GM18502 (cell line): ENCODE data around the gene ZSWIM6.

Experiments
- ATAC-seq: cut with Tn5 transposase; IDR thresholded peaks from one replicate; pipeline ENCODE4 v1.9.1; 2021; ENCODE audit warnings: mild to moderate bottlenecking; ENCODE audit not compliant: unreplicated experiment, poor library complexity

Gene ZSWIM6

DNA sequence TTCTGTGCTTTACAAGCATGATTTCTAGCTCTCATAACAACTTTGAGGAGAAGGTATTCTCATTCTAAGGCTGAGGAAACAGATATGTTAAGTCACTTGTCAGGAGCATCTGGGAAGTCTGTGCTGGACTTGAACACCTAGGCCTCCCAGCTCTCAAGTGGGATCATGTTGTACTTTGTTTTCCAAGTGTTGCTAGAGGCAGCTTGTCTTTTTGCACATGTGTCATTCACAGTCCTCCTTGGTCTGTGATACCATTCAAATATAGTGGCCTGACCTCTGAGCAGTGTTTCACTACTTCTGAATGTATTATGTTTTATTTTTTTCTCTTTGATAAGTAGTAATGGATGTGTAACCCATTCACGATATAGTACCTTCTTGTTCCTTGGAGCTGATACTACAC lies 21.2 kb downstream of the ZSWIM6 start:
- ATAC-seq: no peak

DNA sequence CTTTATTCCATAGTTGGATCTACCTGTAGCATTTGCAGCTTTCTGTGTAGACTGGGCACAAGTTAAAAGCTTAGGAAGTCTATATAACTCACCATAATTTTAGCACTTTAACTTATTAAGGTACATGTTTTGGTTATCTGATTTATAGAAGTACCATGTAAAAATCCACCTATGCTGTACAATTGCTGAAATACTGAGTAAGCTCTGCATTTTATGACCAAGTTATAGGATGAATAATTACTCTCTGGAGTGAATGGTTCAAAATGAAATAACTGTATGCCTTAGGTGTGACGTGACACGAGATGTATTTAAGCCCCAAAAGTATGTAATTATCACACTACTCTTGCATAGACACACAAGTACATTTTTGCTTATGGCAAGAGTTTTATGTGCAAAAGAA lies 22.1 kb downstream of the ZSWIM6 start:
- no peak for ATAC-seq

DNA sequence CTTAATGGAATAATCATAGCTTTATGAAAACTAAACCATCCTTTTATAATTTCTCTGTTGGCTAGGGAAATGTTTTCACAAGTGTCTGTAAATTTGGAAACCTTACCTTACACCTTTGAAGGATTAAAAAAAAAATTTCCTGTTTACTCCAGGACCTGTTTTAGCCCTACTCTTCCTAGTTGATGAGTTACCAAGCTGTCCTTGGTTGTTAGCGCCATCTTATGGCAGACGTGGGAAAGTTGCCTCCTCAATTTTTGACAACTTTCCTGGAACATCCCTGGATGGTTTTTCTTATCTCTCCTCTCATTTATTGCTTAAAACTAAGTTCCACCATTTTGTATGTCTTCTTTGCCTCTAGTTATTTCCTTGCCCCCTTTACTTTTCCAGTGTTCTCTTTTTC lies 25.7 kb downstream of the ZSWIM6 start:
- no peak for ATAC-seq

DNA sequence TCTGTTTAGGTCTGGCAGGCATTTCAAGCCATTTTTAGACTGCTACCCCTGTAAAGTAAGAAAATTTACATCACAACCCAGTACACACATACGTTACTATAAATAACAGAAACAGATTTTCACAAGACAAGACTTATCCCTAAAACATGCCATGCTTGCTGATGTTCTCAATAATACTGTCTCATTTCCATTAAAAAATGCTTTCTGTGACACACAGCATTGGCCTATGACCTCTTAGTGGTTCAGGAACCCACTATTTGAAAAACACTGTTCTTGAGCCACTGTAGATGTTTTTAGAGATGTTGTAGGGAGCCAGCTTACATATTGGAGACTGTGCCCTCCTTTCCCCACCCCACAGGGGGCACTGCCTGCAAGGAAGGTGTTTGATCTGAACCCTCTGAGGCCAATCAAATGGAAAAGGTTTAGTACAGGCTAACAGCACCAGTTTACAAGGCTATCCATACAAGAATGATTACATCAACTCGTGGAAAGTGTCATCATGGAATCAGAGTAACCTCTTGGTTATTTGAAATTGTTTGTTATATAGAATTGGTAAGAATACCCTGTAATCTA lies 30.8 kb downstream of the ZSWIM6 start:
- no peak for ATAC-seq

DNA sequence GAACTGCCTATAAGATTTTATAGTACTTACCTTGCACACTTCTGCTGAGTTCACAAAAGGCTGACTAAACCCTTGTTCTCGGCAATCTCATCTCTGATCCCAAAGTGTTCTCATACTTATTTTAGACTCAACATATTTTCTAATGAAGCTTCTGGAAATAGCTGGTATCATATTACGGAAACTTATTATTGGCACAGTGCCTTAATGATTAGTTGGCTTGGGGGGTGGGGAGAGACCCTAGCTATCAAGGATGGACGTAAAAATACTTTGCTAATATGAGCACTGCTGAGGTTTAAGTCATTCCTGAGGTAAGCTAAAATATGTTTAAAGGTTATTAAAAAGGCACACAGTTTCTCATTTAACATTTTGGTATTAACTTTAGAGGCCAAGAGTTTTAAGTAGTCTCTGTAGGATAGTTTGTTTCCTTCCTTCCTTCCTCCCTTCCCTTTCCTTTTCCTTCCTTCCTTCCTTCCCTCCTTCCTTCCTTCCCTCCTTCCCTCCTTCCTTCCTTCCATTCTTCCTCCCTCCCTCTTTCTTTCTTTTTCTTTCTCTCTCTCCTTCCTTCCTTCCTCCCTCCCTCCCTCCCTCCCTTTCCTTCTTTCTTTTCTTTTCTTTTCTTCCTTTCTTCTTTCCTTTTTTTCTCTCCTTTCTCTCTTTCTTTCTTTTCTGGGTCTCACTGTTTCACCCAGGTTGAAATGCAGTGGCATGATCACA lies 31.5 kb downstream of the ZSWIM6 start:
- ATAC-seq: no peak

DNA sequence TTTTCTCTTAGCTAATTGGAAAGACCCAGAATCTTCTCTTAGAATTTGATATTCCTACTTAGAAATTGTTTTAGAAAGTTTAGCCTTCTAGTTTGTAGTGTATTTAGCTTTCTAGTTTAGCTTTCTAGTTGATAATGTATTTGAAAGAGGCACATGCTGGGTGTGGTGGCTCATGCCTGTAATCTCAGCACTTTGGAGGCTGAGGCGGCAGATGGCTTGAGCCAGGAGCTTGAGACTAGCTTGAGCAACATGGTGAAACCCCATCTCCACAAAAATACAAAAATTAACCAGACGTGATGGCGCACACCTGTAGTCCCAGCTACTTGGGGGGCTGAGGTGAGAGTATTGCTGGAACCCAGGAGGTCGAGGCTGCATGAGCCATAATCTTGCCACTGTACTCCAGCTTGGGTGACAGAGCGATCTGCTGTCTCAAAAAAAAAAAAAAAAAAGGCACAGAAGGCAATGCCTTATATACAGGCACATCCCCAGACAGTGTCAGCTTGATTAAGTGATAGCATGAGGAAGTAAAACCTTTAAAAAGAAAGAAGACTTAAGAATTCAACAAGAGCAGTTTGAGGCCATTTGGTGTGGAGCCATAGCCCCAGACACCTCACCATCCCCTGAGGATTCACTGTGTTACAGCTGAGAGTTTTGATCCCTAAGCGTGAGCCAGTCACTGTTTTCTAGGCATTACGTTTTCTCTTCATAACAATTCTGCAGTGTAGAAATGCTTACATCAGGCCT lies 34.6 kb downstream of the ZSWIM6 start:
- ATAC-seq: no peak

DNA sequence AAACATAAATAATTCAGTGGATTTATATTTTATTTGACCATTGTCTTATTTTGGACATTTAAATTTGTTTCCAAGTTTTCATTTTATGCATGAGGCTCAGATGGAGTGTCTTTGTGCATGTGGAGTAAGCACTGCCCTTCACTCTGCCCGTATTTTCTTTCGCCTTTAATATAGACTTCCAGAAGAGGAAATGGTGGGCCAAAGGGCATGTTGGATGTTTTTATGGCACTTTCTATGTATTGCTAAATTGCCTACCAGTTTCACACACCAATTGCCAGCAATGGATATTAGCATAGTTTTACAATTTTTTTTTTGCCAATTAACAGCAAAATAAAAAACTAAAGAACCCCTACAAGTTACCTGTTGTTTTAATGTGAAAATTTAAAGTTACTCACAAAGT lies 38.4 kb downstream of the ZSWIM6 start:
- no peak for ATAC-seq

DNA sequence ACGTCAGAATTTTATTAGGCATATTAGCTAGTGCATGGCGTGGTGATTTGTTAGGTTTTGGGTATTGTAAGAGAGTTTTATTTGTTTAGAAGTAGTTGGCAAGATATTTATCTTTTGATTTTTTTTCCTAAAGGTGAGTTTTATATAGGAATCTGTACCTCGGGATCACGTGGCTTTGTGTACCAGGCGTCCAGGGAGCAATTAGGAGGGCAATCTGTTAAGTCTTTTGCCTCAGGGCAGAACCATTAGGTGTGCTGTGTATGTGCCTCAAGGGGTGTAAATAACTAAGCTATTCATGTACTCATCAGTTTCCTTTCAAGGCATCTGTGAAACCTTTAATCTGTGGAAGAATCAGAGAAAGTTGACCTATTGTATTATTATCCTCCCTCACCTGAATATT lies 39.4 kb downstream of the ZSWIM6 start:
- no peak for ATAC-seq

DNA sequence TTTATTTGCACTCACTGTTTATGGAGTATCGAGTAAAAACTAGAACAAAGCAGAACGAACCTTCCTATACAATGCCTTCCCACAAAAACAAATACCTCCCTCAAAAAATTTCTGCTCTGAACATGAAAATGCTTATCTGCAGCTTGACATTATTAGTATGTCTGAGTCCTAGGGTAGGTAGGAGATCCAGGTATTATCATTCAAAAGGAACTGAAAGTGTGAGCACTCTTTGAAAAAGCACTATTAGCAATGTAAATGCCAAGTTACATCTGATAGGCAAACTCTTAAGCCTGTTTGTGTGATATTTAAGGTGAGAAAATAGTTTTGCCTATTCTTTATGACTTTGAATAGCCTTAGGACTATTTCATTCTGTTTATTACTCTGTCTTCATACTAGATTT lies 47.6 kb downstream of the ZSWIM6 start:
- no peak for ATAC-seq

DNA sequence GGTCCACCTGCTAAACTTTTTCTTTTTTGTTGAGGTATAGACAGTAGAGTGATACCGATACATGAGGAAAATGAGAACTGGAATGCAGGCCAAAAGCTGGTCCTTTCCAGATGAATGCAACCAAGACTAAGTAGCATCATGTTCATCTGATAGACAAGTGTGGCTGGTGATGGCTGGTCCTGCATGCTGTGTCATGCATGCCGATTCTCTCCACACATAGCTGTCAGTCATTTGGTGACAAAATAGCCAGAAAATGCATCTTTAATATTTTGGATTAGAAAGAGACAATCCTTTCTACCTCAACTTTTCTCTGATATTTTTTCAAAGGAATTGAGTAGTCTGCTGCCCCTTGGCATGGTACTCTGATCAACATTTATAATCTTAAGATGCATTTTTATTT lies 49.9 kb downstream of the ZSWIM6 start:
- ATAC-seq: no peak

DNA sequence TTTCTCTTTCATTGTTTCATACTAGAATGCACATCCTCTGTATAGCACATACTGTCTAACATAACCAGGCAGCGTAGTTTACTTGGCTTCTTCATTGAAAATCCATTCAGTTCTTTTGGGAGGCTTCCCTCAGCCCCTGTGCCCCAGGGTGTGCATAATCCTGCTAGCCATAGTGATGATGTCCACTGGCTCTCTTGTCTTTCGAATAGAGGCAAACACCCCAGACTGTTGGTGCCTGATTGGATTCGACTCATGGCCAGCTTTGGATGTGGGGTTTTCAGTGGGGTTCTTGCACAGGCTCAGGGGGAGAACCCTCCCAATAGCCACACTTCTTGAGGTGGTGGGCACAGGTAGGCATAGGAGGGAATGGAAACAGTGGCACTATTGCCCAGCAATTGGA lies 53.6 kb downstream of the ZSWIM6 start:
- no peak for ATAC-seq

DNA sequence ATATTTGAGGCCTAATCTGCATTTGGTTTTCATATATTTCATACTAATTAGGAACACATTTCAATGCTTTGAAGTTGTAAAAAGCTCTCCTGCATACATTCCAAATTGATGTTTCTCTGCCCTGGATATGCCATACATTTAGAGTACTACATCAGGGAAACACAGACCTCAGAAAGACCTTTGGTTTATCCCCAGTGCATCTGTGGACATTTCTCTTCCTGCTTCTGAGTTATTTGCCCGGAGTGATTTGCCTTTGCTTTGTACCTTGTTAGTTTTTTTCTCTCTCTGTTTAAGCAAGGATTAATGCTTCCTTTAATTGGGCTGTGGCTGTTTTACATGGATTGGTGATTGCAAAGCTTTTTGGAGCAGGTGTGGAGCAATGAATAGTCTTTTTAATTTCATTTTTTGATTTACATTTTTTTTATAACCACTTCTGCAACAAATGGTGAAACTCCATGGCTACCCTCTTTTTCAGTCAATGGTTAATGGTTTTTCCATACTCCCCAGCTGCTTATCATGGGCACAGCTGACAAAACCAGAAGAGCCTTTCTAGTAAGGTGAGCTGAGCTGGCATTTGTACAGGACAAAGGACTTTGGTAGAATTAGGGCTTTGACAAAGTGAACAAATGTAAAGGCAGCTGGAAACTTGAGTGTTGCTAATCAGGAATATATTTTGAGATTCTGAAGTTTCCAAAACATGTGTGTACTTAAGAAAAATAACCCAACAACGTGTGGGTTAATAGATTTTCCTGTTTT lies 54.2 kb downstream of the ZSWIM6 start:
- no peak for ATAC-seq

DNA sequence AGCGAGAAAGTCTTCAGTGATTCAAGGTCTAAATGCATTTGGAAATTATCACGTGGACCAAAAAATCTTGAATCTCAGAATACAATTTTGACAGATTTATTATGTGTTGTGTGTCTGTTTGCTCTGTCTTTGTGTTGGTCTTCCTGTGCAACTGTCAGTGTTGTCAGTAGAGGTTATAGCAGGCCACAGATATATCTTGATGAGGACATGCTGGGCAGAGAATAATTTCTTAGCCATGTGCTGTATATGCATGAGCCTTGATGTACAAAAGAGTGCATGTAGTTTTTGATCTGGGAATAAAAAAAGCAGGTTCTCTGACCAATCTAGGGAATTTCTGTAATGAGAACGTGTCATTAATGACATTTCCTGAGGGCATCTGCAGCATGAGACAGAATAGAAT lies 57.6 kb downstream of the ZSWIM6 start:
- no peak for ATAC-seq

DNA sequence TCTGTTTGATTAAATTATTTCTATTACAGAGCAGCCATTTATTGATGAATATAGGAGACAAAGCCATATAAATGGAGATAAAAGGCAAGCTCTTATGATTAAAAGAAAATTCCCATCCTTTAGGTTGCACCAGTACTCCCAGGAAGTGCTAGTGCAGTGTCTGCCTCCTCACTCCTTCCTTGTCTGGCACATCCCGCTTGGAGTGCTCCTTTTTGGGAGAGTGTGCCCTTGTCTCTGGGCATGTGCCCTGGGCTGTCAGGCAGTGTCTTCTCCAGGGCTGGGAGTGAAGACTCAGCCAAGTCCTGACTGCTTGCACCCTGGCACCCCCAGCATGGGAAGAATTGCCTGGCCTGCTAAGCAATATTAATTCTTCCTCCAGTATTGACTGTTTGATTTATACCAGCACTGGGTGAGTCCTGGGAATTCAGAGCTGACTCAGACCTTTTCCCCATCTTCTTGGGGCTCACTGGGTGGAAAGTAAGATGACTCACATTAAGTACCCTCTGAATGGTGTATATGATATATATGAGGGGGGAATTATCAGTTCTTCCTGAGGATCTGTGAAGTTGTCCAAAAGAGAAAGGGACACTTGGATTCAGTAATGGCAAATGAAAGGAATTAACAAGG lies 62.1 kb downstream of the ZSWIM6 start:
- no peak for ATAC-seq

DNA sequence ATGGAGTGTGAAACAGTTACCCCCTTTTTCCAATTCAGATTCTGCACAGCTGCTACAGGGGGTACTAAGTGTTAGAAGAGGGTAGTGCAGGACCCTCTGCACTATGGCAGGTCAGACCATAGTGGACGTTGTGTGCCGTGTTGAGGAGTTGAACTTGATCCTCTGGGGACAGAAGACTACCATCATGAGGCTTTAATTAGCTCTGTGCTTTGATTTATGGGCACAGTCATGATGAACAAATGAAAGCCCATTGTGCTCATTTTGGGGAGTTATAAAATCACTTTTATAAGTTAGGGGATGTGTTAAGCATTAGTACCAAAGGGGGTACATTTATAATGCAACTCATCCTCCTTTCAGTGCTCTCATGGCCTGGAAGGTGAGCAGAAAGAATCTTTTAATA lies 62.7 kb downstream of the ZSWIM6 start:
- ATAC-seq: no peak

DNA sequence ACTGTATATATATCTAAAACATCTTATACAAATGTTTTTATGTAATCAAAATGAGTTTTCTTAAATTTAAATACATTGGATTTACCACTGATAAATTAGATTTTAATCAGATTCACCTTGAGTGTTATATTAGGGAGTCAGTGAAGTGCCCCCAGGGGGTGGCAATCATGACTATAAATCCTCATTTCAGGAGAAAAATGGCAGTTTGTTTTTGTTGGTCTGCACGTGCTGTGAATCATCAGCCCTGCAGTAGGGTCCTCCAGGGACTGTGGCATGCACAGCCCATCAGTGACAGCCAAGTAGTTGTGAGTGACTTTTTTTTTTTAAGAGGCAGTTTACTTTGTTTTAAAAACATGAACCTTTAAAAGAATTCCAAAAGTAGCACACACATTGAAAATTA lies 65.2 kb downstream of the ZSWIM6 start:
- ATAC-seq: no peak

DNA sequence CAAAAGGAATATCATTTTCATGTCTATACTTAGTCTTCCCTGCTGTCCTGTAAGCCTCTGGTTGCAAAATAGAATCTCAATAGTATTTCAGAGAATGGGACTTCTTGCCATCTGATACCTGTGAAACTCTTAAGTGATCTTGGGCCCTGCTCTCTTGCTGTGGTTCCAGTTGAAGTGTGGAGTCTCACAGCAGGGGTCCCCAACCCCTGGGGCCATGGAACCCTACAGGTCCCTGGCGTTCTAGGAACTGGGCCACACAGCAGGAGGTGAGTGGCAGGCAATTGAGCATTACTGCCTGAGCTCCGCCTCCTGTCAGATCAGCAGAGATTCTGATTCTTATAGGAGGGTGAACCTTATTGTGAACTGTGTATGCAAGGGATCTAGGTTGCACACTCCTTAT lies 65.9 kb downstream of the ZSWIM6 start:
- ATAC-seq: no peak

DNA sequence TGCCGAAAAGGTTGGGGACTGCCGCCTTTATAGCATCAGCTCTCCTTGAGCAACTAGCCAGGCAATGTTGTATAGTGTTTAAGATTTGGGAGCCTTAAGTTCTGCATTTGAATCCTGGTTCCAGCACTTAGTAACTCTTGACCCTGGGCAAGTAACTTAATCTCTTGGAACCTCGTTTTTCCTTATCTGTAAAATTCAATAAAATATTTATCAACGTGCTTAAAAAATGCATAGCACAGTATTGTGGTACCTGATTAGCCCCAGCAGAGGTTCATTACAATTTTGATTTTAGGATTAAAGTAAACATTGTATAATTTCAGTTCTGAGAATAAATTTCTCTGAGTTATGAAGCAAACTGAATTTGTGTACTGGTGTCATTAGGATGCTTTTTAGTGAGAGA lies 66.4 kb downstream of the ZSWIM6 start:
- no peak for ATAC-seq

DNA sequence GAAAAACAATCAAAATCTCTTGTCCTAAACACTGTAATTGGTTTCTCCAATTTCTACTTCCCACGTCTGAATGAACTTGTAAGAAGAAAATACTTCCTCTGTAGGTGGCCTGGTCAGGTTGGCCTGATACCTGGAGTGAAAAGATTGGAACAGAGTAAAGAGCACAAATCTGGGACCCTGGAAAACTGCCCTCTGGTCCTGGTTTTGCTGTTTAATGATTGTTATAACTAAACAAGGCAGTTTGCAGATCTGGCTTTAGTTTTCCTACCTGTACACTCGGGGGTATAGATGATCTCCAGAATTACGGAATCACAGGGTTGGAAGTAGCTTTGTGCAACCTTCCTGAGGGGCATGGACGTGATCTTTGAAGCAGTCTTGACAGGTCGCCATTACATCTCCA lies 67.6 kb downstream of the ZSWIM6 start:
- ATAC-seq: no peak

DNA sequence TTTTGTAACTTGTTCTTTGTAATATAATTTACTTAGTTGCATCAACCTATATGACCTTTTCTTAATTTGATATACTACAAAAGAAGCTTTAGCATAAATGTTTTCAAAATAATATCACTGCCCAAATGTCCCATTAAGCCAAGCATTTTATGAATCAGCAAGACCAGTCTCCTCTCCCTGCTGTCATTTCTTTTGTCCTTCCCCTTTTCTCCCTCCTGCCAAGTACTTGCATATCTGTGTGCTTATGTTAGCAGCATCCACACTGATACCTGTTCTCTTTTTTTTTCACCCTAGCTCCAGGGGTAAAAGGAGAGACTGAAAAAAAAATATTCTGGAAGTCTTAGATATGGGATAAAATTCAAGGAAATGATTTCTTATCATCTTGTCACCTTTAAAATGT lies 69.7 kb downstream of the ZSWIM6 start:
- no peak for ATAC-seq
